B cell (primary cell): ENCODE measurements around the gene GNAT2. TPM values are rescaled to one million over a fixed set of nuclear protein-coding genes. Genes with fewer than 3 reads are reported as not detected.

Experiments
- ATAC-seq: fragments of 200-7000 bp; cut with Tn5 transposase; one replicate; pipeline ENCODE4 v1.10.0; 2021; ENCODE audit warnings: low read depth, mild to moderate bottlenecking, moderate number of reproducible peaks, moderate library complexity
- CTCF ChIA-PET: fragments of 350-600 bp; sonication (Branson Sonifier 250); formaldehyde crosslinking; loops from one replicate; lab custom pipeline; 2021; ENCODE audit warnings: antibody characterized with exemption, inconsistent platforms; lab: Charles Lee
- POLR2A ChIA-PET: fragments of 350-600 bp; sonication (Branson Sonifier 250); formaldehyde crosslinking; loops from one replicate; lab custom pipeline; 2021; ENCODE audit warnings: antibody characterized with exemption; lab: Charles Lee
- DNase-seq: peaks from one replicate; pipeline ENCODE4 v3.0.0; 2013
- H2AFZ ChIP-seq: 2 replicates; pipeline ENCODE4 v1.6.1; 2012; ENCODE audit warnings: mild to moderate bottlenecking, low read depth, low read length; ENCODE audit not compliant: insufficient read depth, poor library complexity, severe bottlenecking
- H3K27ac ChIP-seq, 2 donors: 1 replicate in 1 of 2; 2 replicates in 1 of 2; pipeline ENCODE4 v1.5.1; 2012 to 2013; ENCODE audit warnings: low read length in 2 of 2, mild to moderate bottlenecking in 2 of 2, moderate library complexity in 1 of 2
- H3K27me3 ChIP-seq, 4 experiments: fragments of 200-600 bp in 1 of 4; sonication (generic) in 1 of 4; replicated peaks in 1 of 4; 1 replicate in 2 of 4; 2 replicates in 2 of 4; pipeline versions ENCODE4 v1.6.1 to v1.7.0; 2013 to 2016; ENCODE audit warnings: low read length in 3 of 4, mild to moderate bottlenecking in 2 of 4, mixed read lengths in 1 of 4, moderate library complexity in 1 of 4; ENCODE audit not compliant: insufficient read depth in 4 of 4, control insufficient read depth in 3 of 4; ENCODE audit errors: control extremely low read depth in 1 of 4
- H3K36me3 ChIP-seq, 2 experiments: replicated peaks in 1 of 2; 1 replicate in 1 of 2; 2 replicates in 1 of 2; pipeline versions ENCODE4 v1.6.1 to v1.7.1; 2013; ENCODE audit warnings: low read length in 1 of 2; ENCODE audit not compliant: insufficient read depth in 2 of 2, control insufficient read depth in 1 of 2; ENCODE audit errors: control extremely low read depth in 1 of 2, extremely low read depth in 1 of 2
- H3K4me1 ChIP-seq, 2 donors: fragments of 200-600 bp in 1 of 2; sonication (generic) in 1 of 2; 1 replicate in 1 of 2; 2 replicates in 1 of 2; pipeline versions ENCODE4 v1.5.1 to v1.6.1; 2013 to 2017; ENCODE audit warnings: low read length in 2 of 2; ENCODE audit not compliant: control insufficient read depth in 2 of 2, insufficient read depth in 2 of 2
- H3K4me2 ChIP-seq: replicated peaks from 2 replicates; pipeline ENCODE3; 2012; ENCODE audit warnings: mild to moderate bottlenecking, low read depth, low read length; ENCODE audit not compliant: poor library complexity, severe bottlenecking
- H3K4me3 ChIP-seq, 5 experiments: fragments of 200-600 bp in 1 of 5; sonication (generic) in 1 of 5; 1 replicate in 3 of 5; 2 replicates in 2 of 5; pipeline versions ENCODE4 v1.5.1 to v1.7.0; 2011 to 2016; ENCODE audit warnings: low read length in 4 of 5, mild to moderate bottlenecking in 4 of 5, low read depth in 2 of 5, control low read depth in 1 of 5, moderate library complexity in 1 of 5; ENCODE audit not compliant: insufficient read depth in 1 of 5; ENCODE audit errors: control extremely low read depth in 1 of 5, extremely low read depth in 1 of 5
- H3K79me2 ChIP-seq: fragments of 200-600 bp; sonication (generic); one replicate; pipeline ENCODE4 v1.6.0; 2016; ENCODE audit warnings: low read length; ENCODE audit not compliant: control insufficient read depth, insufficient read depth
- H3K9ac ChIP-seq: fragments of 200-600 bp; sonication (generic); 2 replicates; pipeline ENCODE4 v1.6.1; 2017; ENCODE audit warnings: mild to moderate bottlenecking, low read length, moderate library complexity
- H3K9me3 ChIP-seq, 3 donors: one replicate each; pipeline versions ENCODE4 v1.6.1 to v1.7.1; 2013; ENCODE audit warnings: low read length in 2 of 3; ENCODE audit not compliant: control insufficient read depth in 2 of 3, insufficient read depth in 1 of 3; ENCODE audit errors: control extremely low read depth in 1 of 3
- H4K20me1 ChIP-seq: 2 replicates; pipeline ENCODE4 v1.6.0; 2012; ENCODE audit warnings: mild to moderate bottlenecking, low read length; ENCODE audit not compliant: insufficient read depth, control insufficient read depth, poor library complexity, severe bottlenecking
- H3K27ac Mint-ChIP-seq: one replicate; pipeline ENCODE4 v1.8.0; 2021; ENCODE audit warnings: mixed read lengths
- H3K27me3 Mint-ChIP-seq: one replicate; pipeline ENCODE4 v1.8.0; 2021; ENCODE audit warnings: mixed read lengths
- H3K4me1 Mint-ChIP-seq: one replicate; pipeline ENCODE4 v1.8.0; 2021; ENCODE audit warnings: mixed read lengths
- H3K4me3 Mint-ChIP-seq: one replicate; pipeline ENCODE4 v1.8.0; 2021; ENCODE audit warnings: mixed read lengths
- H3K9me3 Mint-ChIP-seq: one replicate; pipeline ENCODE4 v1.8.0; 2022; ENCODE audit warnings: mixed read lengths; ENCODE audit not compliant: insufficient read depth
- CTCF ChIP-seq: fragments of 200-600 bp; IDR thresholded peaks from one replicate; pipeline ENCODE4 v1.8.0; 2022; ENCODE audit warnings: antibody characterized with exemption, mild to moderate bottlenecking
- EZH2 ChIP-seq: IDR thresholded peaks from 2 replicates; pipeline ENCODE4 v1.6.1; 2012; ENCODE audit warnings: borderline replicate concordance, low read depth, mild to moderate bottlenecking, moderate library complexity, low read length; ENCODE audit not compliant: insufficient read depth, poor library complexity, severe bottlenecking
- WGBS: methylation state at CpG from one replicate; pipeline ENCODE4 v1.1.5; 2013; ENCODE audit warnings: missing lambda C conversion rate; ENCODE audit not compliant: insufficient coverage; 5-methylcytosine and 5-hydroxymethylcytosine counted together
- intact Hi-C: fragments of 100-400 bp; cut with micrococcal nuclease; formaldehyde crosslinking; loops from one replicate; pipeline ENCODE4 v1.10.0; 2022
- polyA plus RNA-seq: library from polyadenylated mRNA; depleted of rRNA; stranded (reverse); fragments of >200 nt; gene quantifications from 2 replicates; pipeline ENCODE4 v1.2.3, GENCODE V29; 2012
- total RNA-seq, 2 donors: library from RNA; stranded (reverse); fragments of 120-200 nt in 1 of 2; gene quantifications; 1 replicate in 1 of 2; 2 replicates in 1 of 2; pipeline versions ENCODE4 v1.2.3 to v1.2.4, GENCODE V29; 2013 to 2022

Gene GNAT2
- total and polyA plus RNA-seq, 2 donors (not counting 1 experiment from before 2014, with no cell fraction given): not detected

- H3K4me3 Mint-ChIP-seq: no peak overlapping the region
- H3K9me3 Mint-ChIP-seq: no peaks in the 10 kb centered on the region
- Histone ChIP-seq H2AFZ (no peak overlapping the region), H3K4me1 (no peaks in the 10 kb centered on the region), H3K9me3 (no peaks in the 10 kb centered on the region), H3K27me3 (no peaks in the 10 kb centered on the region), H3K79me2 (no peaks in the 10 kb centered on the region), H3K9ac (no peak overlapping the region), H3K27ac (no peak overlapping the region), H3K4me2 (no peak overlapping the region), H4K20me1 (peaks cover 10% of the 10 kb centered on the region), H3K36me3 (peaks cover 20 to 86% of the 10 kb centered on the region in 2 experiments), H3K4me3 (no peak overlapping the region)
- no peaks in the 10 kb centered on the region for H3K4me1 Mint-ChIP-seq
- ChIA-PET POLR2A (no interaction called here), CTCF (no interaction called here)
- no peak overlapping the region for H3K27ac Mint-ChIP-seq
- DNase-seq (no peak), ATAC-seq (no peak)
- no peak for TF ChIP-seq EZH2
- TF ChIP-seq CTCF: no peak
- H3K27me3 Mint-ChIP-seq: no peaks in the 10 kb centered on the region
- WGBS: 100% methylated on average over 2 of the region's 3 CpGs
- intact Hi-C loops: no loop called here
Observed at GRCh38 chr1:109589177-109589576, 30.2 kb downstream of the GNAT2 start.

GRCh38 chr1:109586055-109586454, 33.4 kb downstream of the GNAT2 start:
- no peak for TF ChIP-seq CTCF
- no peaks in the 10 kb centered on the region for H3K79me2 ChIP-seq
- CTCF ChIA-PET: interaction anchor here (0.8 kb wide), 1 partner anchor 41 kb away, joined by 3 read pairs; no protein-coding TSS in a partner anchor
- no peak for ATAC-seq
- intact Hi-C loops: no loop called here
- Mint-ChIP-seq H3K9me3 (no peaks in the 10 kb centered on the region), H3K27me3 (no peaks in the 10 kb centered on the region), H3K4me3 (no peak overlapping the region), H3K27ac (no peak overlapping the region), H3K4me1 (no peaks in the 10 kb centered on the region)
- peaks cover 24% of the 10 kb centered on the region for H4K20me1 ChIP-seq
- no peak overlapping the region for H3K4me2 ChIP-seq
- no peak overlapping the region for H3K27ac ChIP-seq
- no peak overlapping the region for H2AFZ ChIP-seq
- no peak for DNase-seq
- no peaks in the 10 kb centered on the region for H3K9me3 ChIP-seq
- no peaks in the 10 kb centered on the region for H3K4me1 ChIP-seq
- H3K4me3 ChIP-seq: no peak overlapping the region
- H3K9ac ChIP-seq: no peak overlapping the region
- POLR2A ChIA-PET: no interaction called here
- no CpG with 5 or more reads among the region's 3 CpGs for WGBS
- peaks cover 15 to 79% of the 10 kb centered on the region in 2 experiments for H3K36me3 ChIP-seq
- no peaks in the 10 kb centered on the region for H3K27me3 ChIP-seq
